Erythroblast (primary cell): ENCODE data around the gene ARHGEF28.

ENCODE experiments used
- GATA1 ChIP-seq: IDR thresholded peaks from 2 replicates; pipeline ENCODE4 v1.6.1; 2011; ENCODE audit warnings: low read depth, mild to moderate bottlenecking, control low read depth, low read length, moderate library complexity
- POLR2A ChIP-seq: IDR thresholded peaks from 2 replicates; pipeline ENCODE4 v1.6.1; 2011; ENCODE audit warnings: mild to moderate bottlenecking, low read length

GRCh38 chr5:73623060-73623459 is 2.9 kb upstream of the ARHGEF28 start:
- TF ChIP-seq POLR2A (no peak), GATA1 (no peak)
